Measurements from ENCODE around the gene PPBP.
"Not testable (repeated sequence)": the region's sequence is repeated elsewhere in the genome, so short reads cannot be mapped to it uniquely, and the experiment has no call there.

Gene PPBP

GRCh38 chr4:73992050-73992449 is 4.1 kb upstream of the PPBP start:
- DNase-seq (ENCODE audit: low read depth in 2 of 2), result no peak

GRCh38 chr4:73991742-73992000 is 3.7 kb upstream of the PPBP start:
- DNase-seq (ENCODE audit: low read depth in 2 of 2), result no peak

- no peak for DNase-seq (ENCODE audit: low read depth in 2 of 2)
These were observed 3.2 kb upstream of the PPBP start for GRCh38 chr4:73990988-73991741.

- no peak for DNase-seq (ENCODE audit: low read depth in 2 of 2)
These were observed 1.9 kb upstream of the PPBP start for GRCh38 chr4:73989928-73990327.

GRCh38 chr4:73989031-73989430 is 1.0 kb upstream of the PPBP start:
- DNase-seq (ENCODE audit: low read depth in 2 of 2), result no peak

GRCh38 chr4:73985528-73985852 is 2.5 kb downstream of the PPBP start:
- DNase-seq (ENCODE audit: low read depth in 2 of 2), result no peak

- no peak for DNase-seq (ENCODE audit: low read depth in 2 of 2)
These were observed 3.1 kb downstream of the PPBP start for GRCh38 chr4:73984736-73985527.

GRCh38 chr4:73981175-73981574 is 6.8 kb downstream of the PPBP start:
- not testable (repeated sequence) for DNase-seq (ENCODE audit: low read depth in 2 of 2)

- DNase-seq (ENCODE audit: low read depth in 2 of 2), result no peak
These were observed 8.5 kb downstream of the PPBP start for GRCh38 chr4:73979407-73979957.

- DNase-seq (ENCODE audit: low read depth in 2 of 2), result no peak
These were observed 9.1 kb downstream of the PPBP start for GRCh38 chr4:73978886-73979285.

- no peak for DNase-seq (ENCODE audit: low read depth in 2 of 2)
These were observed 11.3 kb downstream of the PPBP start for GRCh38 chr4:73976716-73977115.

GRCh38 chr4:73976217-73976616 is 11.8 kb downstream of the PPBP start:
- no peak for DNase-seq (ENCODE audit: low read depth in 2 of 2)

- DNase-seq (ENCODE audit: low read depth in 2 of 2), result no peak
These were observed 13.6 kb downstream of the PPBP start for GRCh38 chr4:73974352-73974751.

GRCh38 chr4:73970945-73971344 is 17.0 kb downstream of the PPBP start:
- no peak for DNase-seq (ENCODE audit: low read depth in 2 of 2)

- DNase-seq (ENCODE audit: low read depth in 2 of 2), result no peak
These were observed 18.0 kb downstream of the PPBP start for GRCh38 chr4:73970011-73970410.

GRCh38 chr4:73967866-73968265 is 20.1 kb downstream of the PPBP start:
- DNase-seq (ENCODE audit: low read depth in 2 of 2), result no peak

GRCh38 chr4:73964862-73965611 is 23.0 kb downstream of the PPBP start:
- no peak for DNase-seq (ENCODE audit: low read depth in 2 of 2)

GRCh38 chr4:73962724-73963123 is 25.3 kb downstream of the PPBP start:
- DNase-seq (ENCODE audit: low read depth in 2 of 2), result no peak

GRCh38 chr4:73959041-73959440 is 28.9 kb downstream of the PPBP start:
- DNase-seq (ENCODE audit: low read depth in 2 of 2), result not testable (repeated sequence)

- no peak for DNase-seq (ENCODE audit: low read depth in 2 of 2)
These were observed 35.6 kb downstream of the PPBP start for GRCh38 chr4:73952352-73952751.

- DNase-seq (ENCODE audit: low read depth in 2 of 2), result not testable (repeated sequence)
These were observed 37.5 kb downstream of the PPBP start for GRCh38 chr4:73950376-73950920.

- DNase-seq (ENCODE audit: low read depth in 2 of 2), result no peak
These were observed 38.8 kb downstream of the PPBP start for GRCh38 chr4:73948990-73949706.
